Measurements from ENCODE around the gene CROCC.

DNA sequence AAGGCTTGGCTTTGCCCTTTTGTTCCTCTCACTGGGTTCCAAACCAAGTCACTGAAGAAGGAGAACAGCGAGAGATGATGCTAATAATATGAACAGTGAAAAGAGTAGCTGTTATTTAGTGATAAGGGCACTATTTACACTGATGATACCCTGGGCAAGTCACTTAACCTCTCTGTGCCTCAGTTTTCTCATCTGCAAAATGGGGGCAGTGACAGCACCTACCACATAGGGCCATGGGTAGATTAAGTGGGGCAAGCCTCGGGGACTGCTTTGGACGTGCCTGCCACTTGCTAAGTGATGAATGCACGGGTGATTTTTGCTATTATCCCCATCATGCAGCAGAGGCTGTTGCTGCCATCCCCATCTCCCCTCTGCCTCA, 80.8 kb downstream of the CROCC start:
- TF ChIP-seq, protein P1, sequence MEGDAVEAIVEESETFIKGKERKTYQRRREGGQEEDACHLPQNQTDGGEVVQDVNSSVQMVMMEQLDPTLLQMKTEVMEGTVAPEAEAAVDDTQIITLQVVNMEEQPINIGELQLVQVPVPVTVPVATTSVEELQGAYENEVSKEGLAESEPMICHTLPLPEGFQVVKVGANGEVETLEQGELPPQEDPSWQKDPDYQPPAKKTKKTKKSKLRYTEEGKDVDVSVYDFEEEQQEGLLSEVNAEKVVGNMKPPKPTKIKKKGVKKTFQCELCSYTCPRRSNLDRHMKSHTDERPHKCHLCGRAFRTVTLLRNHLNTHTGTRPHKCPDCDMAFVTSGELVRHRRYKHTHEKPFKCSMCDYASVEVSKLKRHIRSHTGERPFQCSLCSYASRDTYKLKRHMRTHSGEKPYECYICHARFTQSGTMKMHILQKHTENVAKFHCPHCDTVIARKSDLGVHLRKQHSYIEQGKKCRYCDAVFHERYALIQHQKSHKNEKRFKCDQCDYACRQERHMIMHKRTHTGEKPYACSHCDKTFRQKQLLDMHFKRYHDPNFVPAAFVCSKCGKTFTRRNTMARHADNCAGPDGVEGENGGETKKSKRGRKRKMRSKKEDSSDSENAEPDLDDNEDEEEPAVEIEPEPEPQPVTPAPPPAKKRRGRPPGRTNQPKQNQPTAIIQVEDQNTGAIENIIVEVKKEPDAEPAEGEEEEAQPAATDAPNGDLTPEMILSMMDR (IDR thresholded peaks at IDR 0.05) = no peak
- TF ChIP-seq POLR2AphosphoS5 (IDR thresholded peaks at IDR 0.05; ENCODE audit: insufficient read depth in 1 of 2, low read depth in 1 of 2) = no peak
